Activated CD4-positive, alpha-beta memory T cell treated with anti-CD3 and anti-CD28 coated beads for 36 hours (primary cell): ENCODE results near the gene INPP1. TPM values are rescaled to one million over a fixed set of nuclear protein-coding genes. Genes with fewer than 3 reads are reported as not detected.
"Not testable (repeated sequence)": the region's sequence is repeated elsewhere in the genome, so short reads cannot be mapped to it uniquely, and the experiment has no call there.

ENCODE experiments used
- CTCF ChIA-PET: fragments of 350-600 bp; sonication (Branson Sonifier 250); formaldehyde crosslinking; loops from one replicate; lab custom pipeline; 2021; ENCODE audit warnings: antibody characterized with exemption, inconsistent platforms; lab: Charles Lee
- POLR2A ChIA-PET: fragments of 350-600 bp; sonication (Branson Sonifier 250); formaldehyde crosslinking; loops from one replicate; lab custom pipeline; 2021; ENCODE audit warnings: antibody characterized with exemption; lab: Charles Lee
- DNase-seq: peaks from one replicate; pipeline ENCODE4 v3.0.0-alpha.2; 2020
- H3K27ac Mint-ChIP-seq: one replicate; pipeline ENCODE4 v1.8.0; 2021; ENCODE audit warnings: mixed read lengths
- H3K27me3 Mint-ChIP-seq: one replicate; pipeline ENCODE4 v1.8.0; 2021; ENCODE audit warnings: mixed read lengths
- H3K36me3 Mint-ChIP-seq: one replicate; pipeline ENCODE4 v1.8.0; 2021; ENCODE audit warnings: mixed read lengths
- H3K4me1 Mint-ChIP-seq: one replicate; pipeline ENCODE4 v1.8.0; 2021; ENCODE audit warnings: low read depth, mixed read lengths
- H3K4me3 Mint-ChIP-seq: one replicate; pipeline ENCODE4 v1.8.0; 2021; ENCODE audit warnings: mild to moderate bottlenecking, mixed read lengths
- H3K9me3 Mint-ChIP-seq: one replicate; pipeline ENCODE4 v1.8.0; 2021; ENCODE audit warnings: mixed read lengths
- intact Hi-C: fragments of 100-400 bp; cut with micrococcal nuclease; formaldehyde crosslinking; loops from one replicate; pipeline ENCODE4 v1.15.1; 2023
- total RNA-seq, 2 experiments: library from RNA; stranded (reverse); gene quantifications; one replicate each; pipeline ENCODE4 v1.2.3, GENCODE V29; 2021

The INPP1 gene
- total RNA-seq, 2 experiments from 2014 or later: 15.8 to 16.3 TPM

DNA sequence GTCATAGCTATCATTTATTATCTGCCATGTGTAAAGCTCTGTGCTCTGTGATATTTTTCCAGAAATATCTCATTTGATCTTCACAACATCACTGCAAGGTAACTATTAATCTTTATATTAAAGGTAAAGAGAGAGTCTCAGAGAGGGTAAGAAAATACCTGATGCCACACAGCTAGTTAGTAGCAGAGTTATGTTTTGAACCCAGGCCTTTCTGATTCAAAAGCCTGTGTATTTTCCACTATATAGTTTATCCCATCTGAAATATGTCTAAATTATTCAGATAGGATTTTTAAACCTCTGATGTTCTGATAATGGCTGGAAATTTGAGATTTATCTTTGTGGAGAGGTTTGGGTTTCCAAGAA, 10.1 kb downstream of the INPP1 start:
- Mint-ChIP-seq H3K27ac (no peak overlapping the region), H3K4me1 (peaks cover under 1% of the 10 kb centered on the region), H3K36me3 (peaks cover 3% of the 10 kb centered on the region), H3K9me3 (no peaks in the 10 kb centered on the region), H3K27me3 (no peaks in the 10 kb centered on the region), H3K4me3 (no peak overlapping the region)
- POLR2A ChIA-PET: interaction anchor here (0.9 kb wide), 1 partner anchor 10 kb away, joined by 4 read pairs; the partner anchor contains the start of gene INPP1
- CTCF ChIA-PET: interaction anchor here (0.6 to 0.7 kb wide), 3 partner anchors 9 to 716 kb away, joined by 3 to 4 read pairs (median 3); no protein-coding TSS in a partner anchor
- intact Hi-C loops: no loop called here
- no peak for DNase-seq

DNA sequence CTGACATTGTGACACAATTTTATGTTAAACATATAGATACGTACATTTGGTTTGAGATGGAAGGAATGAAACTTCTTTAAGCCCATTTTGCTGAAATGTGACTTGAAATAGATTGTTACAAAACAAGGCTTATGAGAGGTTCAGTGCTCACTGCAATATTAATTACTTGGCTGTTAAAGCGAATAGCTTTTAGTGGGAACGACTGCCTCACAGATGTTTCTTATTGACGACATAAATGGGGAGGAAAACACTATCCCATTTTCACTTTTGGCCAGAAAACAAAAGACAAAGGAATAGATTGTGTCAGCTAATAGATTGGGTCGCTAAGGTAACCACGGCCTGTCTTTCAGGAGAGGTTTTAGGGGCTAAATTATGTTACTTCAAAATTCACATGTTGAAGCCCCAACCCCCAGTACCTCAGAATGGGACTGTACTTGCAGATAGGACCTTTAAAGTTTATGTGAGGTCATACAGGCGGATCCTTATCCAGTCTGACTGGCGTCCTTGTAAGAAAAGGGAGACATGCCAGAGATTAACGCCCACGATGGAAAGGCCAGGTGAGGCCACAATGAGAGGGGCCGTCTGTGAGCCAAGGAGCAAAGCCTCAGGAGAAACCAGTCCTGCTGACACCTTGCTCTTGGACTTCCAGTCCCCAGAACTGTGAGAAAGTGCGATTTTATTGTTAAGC, 10.8 kb downstream of the INPP1 start:
- ChIA-PET POLR2A (interaction anchor here (0.9 kb wide), 1 partner anchor 11 kb away, joined by 4 read pairs; the partner anchor contains the start of gene INPP1), CTCF (interaction anchor here (0.6 to 1.4 kb wide), 5 partner anchors 9 to 717 kb away, joined by 3 to 6 read pairs (median 3); no protein-coding TSS in a partner anchor)
- no peak overlapping the region for H3K27ac Mint-ChIP-seq
- H3K4me1 Mint-ChIP-seq: peaks cover 5% of the 10 kb centered on the region
- H3K9me3 Mint-ChIP-seq: no peaks in the 10 kb centered on the region
- peaks cover 3% of the 10 kb centered on the region for H3K36me3 Mint-ChIP-seq
- intact Hi-C loops: no loop called here
- DNase-seq: no peak
- no peaks in the 10 kb centered on the region for H3K27me3 Mint-ChIP-seq
- H3K4me3 Mint-ChIP-seq: no peak overlapping the region

DNA sequence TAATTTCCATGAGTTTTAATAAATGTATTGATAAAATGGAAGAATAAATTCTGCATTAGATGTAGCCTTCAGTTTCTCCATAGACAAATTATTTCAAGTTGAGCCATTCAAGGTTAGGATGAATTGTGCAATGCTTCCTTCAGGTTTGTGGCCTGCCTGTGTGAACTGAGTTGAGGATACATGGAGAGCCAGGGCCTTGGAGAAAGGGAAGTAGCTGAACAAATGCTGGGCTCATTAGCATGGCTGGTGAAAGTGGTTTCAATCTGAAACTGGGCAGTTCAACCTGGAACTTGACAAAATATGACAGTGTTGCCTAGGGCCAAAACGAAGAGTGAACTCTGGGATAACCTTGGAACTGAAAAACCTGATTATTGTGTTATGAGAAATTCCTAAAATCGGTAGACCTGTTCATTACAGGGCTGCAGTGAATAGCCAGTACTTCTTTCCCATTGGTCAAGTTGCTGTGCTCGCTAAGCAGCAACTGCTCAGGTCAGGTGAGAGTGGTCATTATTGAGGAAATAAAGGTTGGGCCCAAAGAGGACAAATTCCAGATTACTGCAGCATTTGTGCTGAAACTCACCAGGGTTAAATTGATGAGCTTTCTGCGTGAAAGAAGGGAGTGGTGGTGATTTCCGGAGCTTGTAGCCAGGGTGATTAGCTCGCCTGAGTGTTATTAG, 12.7 kb downstream of the INPP1 start:
- Mint-ChIP-seq H3K4me3 (no peak overlapping the region), H3K27me3 (no peaks in the 10 kb centered on the region), H3K9me3 (no peaks in the 10 kb centered on the region), H3K4me1 (peaks cover 17% of the 10 kb centered on the region), H3K27ac (no peak overlapping the region), H3K36me3 (peaks cover 3% of the 10 kb centered on the region)
- DNase-seq: no peak
- POLR2A ChIA-PET: no interaction called here
- intact Hi-C loops: loop anchor here (5.0 kb wide), 1 partner anchor 34 kb away; no protein-coding TSS in a partner anchor
- CTCF ChIA-PET: interaction anchor here (0.6 to 1.4 kb wide), 4 partner anchors 11 to 33 kb away, joined by 3 to 6 read pairs (median 4); no protein-coding TSS in a partner anchor

DNA sequence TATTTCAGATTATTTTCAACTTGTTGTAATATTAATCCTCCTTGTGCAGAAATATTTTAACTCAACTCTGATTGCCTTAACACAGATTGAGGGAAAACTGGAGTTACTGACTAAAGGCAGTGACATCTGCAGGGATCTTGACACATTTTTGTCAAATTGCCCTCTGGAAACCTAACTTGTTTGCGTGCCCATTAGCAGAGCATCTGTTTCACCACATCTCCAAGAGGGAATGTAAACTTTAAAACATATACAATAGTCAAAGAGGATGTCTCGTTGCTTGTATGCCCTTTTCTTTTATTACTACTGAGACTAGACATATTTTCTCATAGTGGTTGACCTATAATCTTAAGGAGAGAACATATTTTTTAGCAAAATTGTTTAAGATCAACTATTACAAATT, 14.2 kb downstream of the INPP1 start:
- no peaks in the 10 kb centered on the region for H3K9me3 Mint-ChIP-seq
- H3K4me1 Mint-ChIP-seq: peaks cover 22% of the 10 kb centered on the region
- H3K27ac Mint-ChIP-seq: no peak overlapping the region
- DNase-seq: no peak
- ChIA-PET POLR2A (no interaction called here), CTCF (no interaction called here)
- intact Hi-C loops: loop anchor here (5.0 kb wide), 1 partner anchor 35 kb away; no protein-coding TSS in a partner anchor
- H3K36me3 Mint-ChIP-seq: no peaks in the 10 kb centered on the region
- no peaks in the 10 kb centered on the region for H3K27me3 Mint-ChIP-seq
- no peak overlapping the region for H3K4me3 Mint-ChIP-seq

DNA sequence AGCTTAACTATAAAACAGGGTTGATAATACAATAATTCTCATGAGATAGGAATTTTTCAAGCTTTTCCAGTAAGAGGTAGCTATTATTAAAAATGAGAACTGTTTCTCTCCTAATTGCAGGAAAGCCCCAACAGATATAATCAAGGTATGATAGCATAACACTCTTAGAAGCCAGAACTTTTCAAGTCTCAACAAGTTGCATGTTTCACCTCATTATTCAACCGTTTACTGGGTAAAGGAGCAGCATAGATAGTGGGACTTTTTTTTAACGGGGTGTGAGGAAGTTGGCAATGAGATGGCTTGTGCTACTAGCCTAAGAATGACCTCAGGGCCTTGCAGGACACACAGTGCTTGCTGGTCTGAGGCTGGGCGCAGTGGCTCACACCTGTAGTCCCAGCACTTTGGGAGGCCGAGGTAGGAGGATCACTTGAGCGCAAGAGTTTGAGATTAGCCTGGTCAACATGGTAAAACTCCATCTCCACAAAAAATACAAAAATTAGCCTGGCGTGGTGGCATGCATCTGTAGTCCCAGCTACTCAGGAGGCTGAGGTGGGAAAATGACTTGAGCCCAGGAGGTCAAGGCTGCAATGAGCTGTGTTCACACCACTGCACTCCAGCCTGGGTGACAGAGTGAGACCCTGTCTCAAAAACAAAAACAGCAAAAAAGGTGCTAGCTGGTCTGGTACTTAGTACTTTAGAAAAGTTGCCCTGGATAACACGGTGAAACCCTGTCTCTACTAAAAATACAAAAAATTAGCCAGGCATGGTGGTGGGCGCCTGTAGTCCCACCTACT, 15.5 kb downstream of the INPP1 start:
- ChIA-PET CTCF (interaction anchor here (0.6 to 1.6 kb wide), 2 partner anchors 11 to 12 kb away, joined by 3 to 6 read pairs; no protein-coding TSS in a partner anchor), POLR2A (interaction anchor here (1.7 kb wide), 1 partner anchor 15 kb away, joined by 4 read pairs; no protein-coding TSS in a partner anchor)
- peak overlapping the region; percentile 83 for H3K4me3 Mint-ChIP-seq
- H3K4me1 Mint-ChIP-seq: peaks cover 22% of the 10 kb centered on the region
- H3K9me3 Mint-ChIP-seq, H3K27ac Mint-ChIP-seq, DNase-seq, H3K36me3 Mint-ChIP-seq, H3K27me3 Mint-ChIP-seq: not testable (repeated sequence)
- intact Hi-C loops: loop anchor here (5.0 kb wide), 1 partner anchor 37 kb away; no protein-coding TSS in a partner anchor

DNA sequence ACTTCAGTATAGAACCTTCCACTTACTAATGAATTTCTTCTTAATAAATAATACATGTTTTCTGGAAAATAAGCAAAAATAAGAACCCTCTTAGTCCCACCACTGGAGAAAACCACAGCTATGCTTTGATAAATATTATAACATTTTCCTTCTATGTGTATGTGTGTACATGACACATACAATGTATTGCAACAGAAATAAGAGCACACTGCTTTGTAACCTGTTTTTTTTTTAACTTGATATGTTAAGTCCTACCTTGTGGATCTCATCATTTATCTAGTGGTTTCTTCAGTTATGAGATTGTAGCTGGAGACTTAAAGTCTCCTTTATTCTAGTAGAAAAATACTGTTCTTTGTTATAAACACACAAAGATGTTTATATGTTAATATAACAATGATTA, 17.2 kb downstream of the INPP1 start:
- Mint-ChIP-seq H3K4me3 (peak overlapping the region; percentile 83), H3K9me3 (no peaks in the 10 kb centered on the region), H3K4me1 (peaks cover 22% of the 10 kb centered on the region), H3K27me3 (no peaks in the 10 kb centered on the region), H3K27ac (no peak overlapping the region), H3K36me3 (no peaks in the 10 kb centered on the region)
- CTCF ChIA-PET: interaction anchor here (0.9 to 1.7 kb wide), 3 partner anchors 9 to 16 kb away, joined by 3 to 6 read pairs (median 5); no protein-coding TSS in a partner anchor
- DNase-seq: no peak
- intact Hi-C loops: loop anchor here (2.0 to 10.0 kb wide), 2 partner anchors 16 to 176 kb away; a partner anchor contains a TSS
- POLR2A ChIA-PET: no interaction called here

DNA sequence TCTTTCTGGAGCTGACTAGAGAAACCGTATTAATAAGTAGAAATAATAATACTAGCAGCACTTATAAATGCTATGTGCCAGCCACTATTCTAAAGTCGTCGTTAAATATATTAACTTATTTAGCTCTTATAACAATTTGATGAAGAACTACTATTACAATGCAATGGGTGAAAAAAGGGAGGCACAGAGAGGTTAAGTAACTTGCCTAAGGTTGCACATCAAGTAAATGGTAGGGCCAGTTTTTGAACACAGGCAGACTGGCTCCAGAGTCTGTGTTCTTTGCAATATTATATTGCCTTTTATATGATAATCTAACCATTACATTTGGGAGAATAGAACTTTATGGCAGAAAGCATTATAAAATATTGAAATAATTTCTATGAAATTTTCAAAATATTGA, 17.6 kb downstream of the INPP1 start:
- H3K36me3 Mint-ChIP-seq: no peaks in the 10 kb centered on the region
- no peak for DNase-seq
- ChIA-PET CTCF (interaction anchor here (0.9 to 1.7 kb wide), 3 partner anchors 9 to 17 kb away, joined by 3 to 6 read pairs (median 5); no protein-coding TSS in a partner anchor), POLR2A (no interaction called here)
- intact Hi-C loops: loop anchor here (2.0 to 10.0 kb wide), 2 partner anchors 16 to 176 kb away; a partner anchor contains a TSS
- H3K27me3 Mint-ChIP-seq: no peaks in the 10 kb centered on the region
- peaks cover 22% of the 10 kb centered on the region for H3K4me1 Mint-ChIP-seq
- no peak overlapping the region for H3K27ac Mint-ChIP-seq
- H3K9me3 Mint-ChIP-seq: no peaks in the 10 kb centered on the region
- H3K4me3 Mint-ChIP-seq: no peak overlapping the region

DNA sequence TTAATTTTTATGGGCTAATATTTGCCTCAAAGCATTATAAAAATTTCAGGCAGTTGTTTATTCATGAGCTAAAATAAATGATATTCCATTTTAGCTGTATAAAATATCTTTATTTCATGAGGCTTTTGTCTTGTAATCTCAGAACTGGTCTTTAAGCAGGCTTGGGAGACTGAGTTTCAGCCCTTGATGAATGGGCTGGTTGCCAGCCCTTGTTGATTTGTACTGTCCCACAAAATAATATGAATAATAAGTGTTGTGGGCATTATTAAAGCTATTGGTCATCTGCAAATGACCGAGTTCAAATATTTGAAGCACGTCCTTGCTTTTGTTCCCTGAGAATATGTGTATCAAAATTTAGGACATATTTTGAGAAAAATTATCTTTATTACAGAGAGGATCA, 18.2 kb downstream of the INPP1 start:
- POLR2A ChIA-PET: no interaction called here

DNA sequence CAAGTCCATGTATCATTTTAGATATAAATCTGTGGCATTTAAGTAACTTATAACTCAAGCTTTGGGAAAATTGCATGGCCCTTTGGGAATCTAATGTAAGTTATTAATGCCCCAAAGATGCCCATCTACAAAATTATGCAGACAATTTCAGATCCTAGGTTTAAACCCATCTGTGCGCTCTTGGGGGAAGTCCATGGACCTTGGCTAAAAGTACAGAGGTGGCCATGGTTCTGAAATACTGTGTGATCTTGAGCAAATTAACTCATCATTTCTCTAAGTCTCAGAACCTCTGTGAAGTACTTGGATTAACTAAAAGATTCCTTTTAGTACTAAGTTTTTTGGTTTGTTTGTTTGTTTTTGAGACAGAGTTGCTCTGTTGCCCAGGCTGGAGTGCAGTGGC, 19.5 kb downstream of the INPP1 start:
- no peak overlapping the region for H3K27ac Mint-ChIP-seq

More for the DNA sequence above, 18.2 kb downstream of the INPP1 start:
- no peak overlapping the region for H3K27ac Mint-ChIP-seq
- no peaks in the 10 kb centered on the region for H3K27me3 Mint-ChIP-seq
- H3K4me1 Mint-ChIP-seq: peaks cover 22% of the 10 kb centered on the region
- CTCF ChIA-PET: interaction anchor here (1.7 kb wide), 1 partner anchor 17 kb away, joined by 5 read pairs; no protein-coding TSS in a partner anchor
- H3K4me3 Mint-ChIP-seq: no peak overlapping the region
- H3K36me3 Mint-ChIP-seq: no peaks in the 10 kb centered on the region
- DNase-seq: no peak
- no peaks in the 10 kb centered on the region for H3K9me3 Mint-ChIP-seq
- intact Hi-C loops: loop anchor here (2.0 to 10.0 kb wide), 2 partner anchors 17 to 177 kb away; a partner anchor contains a TSS

DNA sequence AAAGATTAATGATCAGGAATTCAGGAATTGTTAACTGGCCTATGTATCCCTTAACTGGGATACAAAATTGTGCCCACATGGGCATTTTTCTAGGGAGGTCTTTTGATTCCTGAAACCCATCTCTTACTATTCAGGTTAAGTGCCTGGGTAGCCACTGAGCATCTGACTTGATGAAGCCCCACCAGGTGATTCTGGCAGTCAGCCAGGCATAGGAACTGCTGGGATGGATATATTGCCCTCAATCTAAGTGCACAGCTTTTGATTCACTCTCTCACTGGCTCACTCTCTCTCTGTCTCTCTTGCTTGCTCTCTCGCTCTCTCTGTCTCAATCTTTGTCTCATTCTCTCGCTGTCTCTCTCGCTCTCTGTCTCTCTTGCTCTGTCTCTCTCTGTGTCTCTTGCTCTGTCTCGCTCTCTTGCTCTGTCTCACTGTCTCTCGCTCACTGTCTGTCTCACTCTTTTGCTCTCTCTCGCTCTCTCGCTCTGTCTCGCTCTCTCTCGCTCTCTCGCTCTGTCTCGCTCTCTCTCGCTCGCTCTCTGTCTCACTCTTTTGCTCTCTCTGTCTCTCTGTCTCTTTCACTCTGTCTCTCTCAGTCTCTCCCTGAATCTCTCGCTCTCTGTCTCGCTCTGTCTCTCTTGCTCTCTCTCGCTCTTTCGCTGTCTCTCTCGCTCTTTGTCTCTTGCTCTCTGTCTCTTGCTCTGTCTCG, 22.3 kb downstream of the INPP1 start:
- intact Hi-C loops: loop anchor here (10.0 kb wide), 1 partner anchor 181 kb away; a partner anchor contains a TSS
- Mint-ChIP-seq H3K27me3 (no peaks in the 10 kb centered on the region), H3K36me3 (peaks cover 3% of the 10 kb centered on the region), H3K27ac (no peak overlapping the region), H3K4me1 (peaks cover 5% of the 10 kb centered on the region), H3K4me3 (no peak overlapping the region), H3K9me3 (no peaks in the 10 kb centered on the region)
- DNase-seq: no peak
- CTCF ChIA-PET: no interaction called here
- POLR2A ChIA-PET: no interaction called here

More for the DNA sequence above, 19.5 kb downstream of the INPP1 start:
- no peak for DNase-seq
- Mint-ChIP-seq H3K4me3 (no peak overlapping the region), H3K9me3 (no peaks in the 10 kb centered on the region), H3K4me1 (peaks cover 22% of the 10 kb centered on the region), H3K27me3 (no peaks in the 10 kb centered on the region), H3K36me3 (no peaks in the 10 kb centered on the region)
- CTCF ChIA-PET: no interaction called here
- POLR2A ChIA-PET: no interaction called here
- intact Hi-C loops: loop anchor here (10.0 kb wide), 1 partner anchor 178 kb away; a partner anchor contains a TSS
